HL-60 (cell line): ENCODE measurements around the gene DNAH6.

Experiments used
- POLR2AphosphoS5 ChIP-seq: IDR thresholded peaks from 2 replicates; pipeline ENCODE4 v1.6.1; 2012; ENCODE audit warnings: low read depth
- TF ChIP-seq, protein P1 (sequence below): IDR thresholded peaks from one replicate; pipeline ENCODE4 v1.5.1; 2011; ENCODE audit warnings: low read length, control low read depth, inconsistent platforms; ENCODE audit not compliant: insufficient read depth

DNA sequence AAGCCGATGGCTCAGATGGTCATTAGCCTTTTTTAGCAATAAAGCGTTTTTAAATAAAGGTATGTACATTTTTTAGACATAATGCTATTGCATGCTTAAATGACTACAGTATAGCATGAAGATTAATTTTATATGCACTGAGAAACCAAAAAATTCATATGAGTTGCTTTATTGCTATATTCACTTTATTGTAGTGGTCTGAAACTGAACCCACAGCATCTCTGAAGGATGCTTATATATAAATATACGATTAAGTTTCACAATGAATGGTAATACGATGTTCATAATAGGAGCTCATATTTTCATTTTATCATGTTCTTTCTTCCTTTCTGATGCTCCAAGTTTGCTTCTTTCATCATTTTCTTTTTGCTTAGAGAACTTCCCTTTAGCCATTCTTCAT lies 132.8 kb downstream of the DNAH6 start:
- TF ChIP-seq, protein P1, sequence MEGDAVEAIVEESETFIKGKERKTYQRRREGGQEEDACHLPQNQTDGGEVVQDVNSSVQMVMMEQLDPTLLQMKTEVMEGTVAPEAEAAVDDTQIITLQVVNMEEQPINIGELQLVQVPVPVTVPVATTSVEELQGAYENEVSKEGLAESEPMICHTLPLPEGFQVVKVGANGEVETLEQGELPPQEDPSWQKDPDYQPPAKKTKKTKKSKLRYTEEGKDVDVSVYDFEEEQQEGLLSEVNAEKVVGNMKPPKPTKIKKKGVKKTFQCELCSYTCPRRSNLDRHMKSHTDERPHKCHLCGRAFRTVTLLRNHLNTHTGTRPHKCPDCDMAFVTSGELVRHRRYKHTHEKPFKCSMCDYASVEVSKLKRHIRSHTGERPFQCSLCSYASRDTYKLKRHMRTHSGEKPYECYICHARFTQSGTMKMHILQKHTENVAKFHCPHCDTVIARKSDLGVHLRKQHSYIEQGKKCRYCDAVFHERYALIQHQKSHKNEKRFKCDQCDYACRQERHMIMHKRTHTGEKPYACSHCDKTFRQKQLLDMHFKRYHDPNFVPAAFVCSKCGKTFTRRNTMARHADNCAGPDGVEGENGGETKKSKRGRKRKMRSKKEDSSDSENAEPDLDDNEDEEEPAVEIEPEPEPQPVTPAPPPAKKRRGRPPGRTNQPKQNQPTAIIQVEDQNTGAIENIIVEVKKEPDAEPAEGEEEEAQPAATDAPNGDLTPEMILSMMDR: no peak
- TF ChIP-seq POLR2AphosphoS5: no peak
